LNCaP clone FGC (cell line): ENCODE data around the gene TCHP.

ENCODE experiments used
- DNase-seq: peaks from one replicate; pipeline ENCODE4 v3.0.0-alpha.2; 2011; ENCODE audit warnings: low read depth
- H3K4me3 ChIP-seq: 2 replicates; pipeline ENCODE4 v1.5.1; 2011; ENCODE audit warnings: mild to moderate bottlenecking, low read depth, low read length, control low read depth
- TF ChIP-seq, protein P1 (sequence below): IDR thresholded peaks from 2 replicates; pipeline ENCODE4 v1.5.1; 2012; ENCODE audit warnings: mild to moderate bottlenecking; ENCODE audit not compliant: control insufficient read depth, insufficient read depth; ENCODE audit errors: extremely low read depth

The TCHP gene

DNA sequence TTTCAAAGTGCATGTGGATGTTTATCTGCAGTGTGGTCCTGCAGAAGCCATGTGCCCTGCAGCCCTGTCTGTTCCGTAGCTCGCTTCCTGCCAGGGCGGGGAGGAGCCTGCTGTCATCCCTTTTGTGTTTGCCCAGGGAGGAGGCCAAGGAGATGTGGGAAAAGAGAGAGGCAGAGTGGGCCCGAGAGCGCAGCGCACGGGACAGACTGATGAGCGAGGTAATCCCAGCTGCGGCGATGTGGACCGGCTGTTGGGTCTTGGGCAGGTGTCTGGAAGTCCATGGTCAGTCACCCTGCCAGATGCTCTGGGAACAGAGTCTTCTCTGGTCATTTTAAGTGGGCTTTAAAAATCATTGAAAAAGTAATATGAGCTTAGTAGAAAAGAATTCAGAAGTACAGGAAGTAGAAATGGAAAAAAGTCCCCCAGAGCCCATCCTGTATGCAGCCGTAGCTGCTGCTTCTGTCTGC lies 12.8 kb downstream of the TCHP start:
- no peak for DNase-seq
- no peak overlapping the region for H3K4me3 ChIP-seq
- TF ChIP-seq, protein P1, sequence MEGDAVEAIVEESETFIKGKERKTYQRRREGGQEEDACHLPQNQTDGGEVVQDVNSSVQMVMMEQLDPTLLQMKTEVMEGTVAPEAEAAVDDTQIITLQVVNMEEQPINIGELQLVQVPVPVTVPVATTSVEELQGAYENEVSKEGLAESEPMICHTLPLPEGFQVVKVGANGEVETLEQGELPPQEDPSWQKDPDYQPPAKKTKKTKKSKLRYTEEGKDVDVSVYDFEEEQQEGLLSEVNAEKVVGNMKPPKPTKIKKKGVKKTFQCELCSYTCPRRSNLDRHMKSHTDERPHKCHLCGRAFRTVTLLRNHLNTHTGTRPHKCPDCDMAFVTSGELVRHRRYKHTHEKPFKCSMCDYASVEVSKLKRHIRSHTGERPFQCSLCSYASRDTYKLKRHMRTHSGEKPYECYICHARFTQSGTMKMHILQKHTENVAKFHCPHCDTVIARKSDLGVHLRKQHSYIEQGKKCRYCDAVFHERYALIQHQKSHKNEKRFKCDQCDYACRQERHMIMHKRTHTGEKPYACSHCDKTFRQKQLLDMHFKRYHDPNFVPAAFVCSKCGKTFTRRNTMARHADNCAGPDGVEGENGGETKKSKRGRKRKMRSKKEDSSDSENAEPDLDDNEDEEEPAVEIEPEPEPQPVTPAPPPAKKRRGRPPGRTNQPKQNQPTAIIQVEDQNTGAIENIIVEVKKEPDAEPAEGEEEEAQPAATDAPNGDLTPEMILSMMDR = no peak

DNA sequence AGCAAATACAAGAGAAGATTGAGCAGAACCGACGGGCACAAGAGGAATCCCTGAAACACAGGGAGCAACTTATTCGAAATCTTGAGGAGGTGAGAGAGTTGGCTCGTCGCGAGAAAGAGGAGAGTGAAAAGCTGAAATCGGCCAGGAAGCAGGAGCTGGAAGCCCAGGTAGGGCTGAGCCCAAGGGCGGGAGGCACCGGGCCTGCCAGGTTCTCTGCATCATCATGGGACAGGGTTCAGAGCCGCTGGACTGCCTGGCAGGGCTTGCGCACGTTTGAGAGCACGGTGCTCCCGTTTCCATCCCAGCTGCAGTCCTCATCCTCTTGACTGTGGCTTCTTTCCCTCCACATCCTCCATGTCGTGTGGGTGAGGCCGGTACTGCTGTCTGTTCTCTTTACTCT lies 14.4 kb downstream of the TCHP start:
- H3K4me3 ChIP-seq = no peak overlapping the region
- DNase-seq = no peak
- TF ChIP-seq, protein P1 = no peak

DNA sequence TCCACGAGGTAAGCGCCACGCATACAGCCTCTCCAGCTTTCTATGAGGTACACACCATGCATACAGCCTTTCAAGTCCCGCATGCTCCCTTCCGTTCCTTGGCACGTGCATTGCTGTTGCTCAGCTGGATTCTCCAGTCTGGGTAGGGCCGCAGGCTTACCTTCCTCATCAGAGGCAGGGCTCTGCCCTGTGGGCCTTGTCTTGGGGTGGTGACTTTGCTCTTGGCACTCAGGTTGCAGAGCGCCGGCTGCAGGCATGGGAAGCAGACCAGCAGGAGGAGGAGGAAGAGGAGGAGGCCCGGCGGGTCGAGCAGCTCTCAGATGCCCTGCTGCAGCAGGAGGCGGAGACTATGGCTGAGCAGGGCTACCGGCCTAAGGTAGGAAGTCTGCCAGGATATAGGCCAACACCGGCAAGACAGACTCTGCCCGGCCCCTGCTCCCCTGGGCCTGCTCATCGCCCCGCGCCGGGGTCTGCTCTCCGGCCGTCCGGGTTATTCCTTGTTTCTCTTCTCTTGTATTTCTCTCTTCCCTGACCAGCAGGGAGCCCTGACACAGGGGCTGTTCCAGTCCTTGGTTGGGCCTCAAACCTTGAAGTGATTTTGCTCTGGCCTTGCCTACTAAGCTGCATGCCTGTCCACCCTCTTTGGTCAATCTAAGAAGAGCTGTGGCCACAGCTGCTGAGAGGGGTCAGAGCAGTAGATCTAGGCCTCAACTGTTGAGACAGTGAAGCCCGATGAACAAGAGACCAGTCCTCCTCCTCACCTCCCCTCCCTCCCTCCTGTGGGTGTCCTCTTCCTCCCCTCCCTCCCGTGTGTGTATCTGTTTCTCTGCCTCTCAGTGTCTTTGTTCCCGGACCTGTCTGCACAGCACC lies 15.3 kb downstream of the TCHP start:
- TF ChIP-seq, protein P1 = no peak
- DNase-seq = peak; percentile 76
- no peak overlapping the region for H3K4me3 ChIP-seq

DNA sequence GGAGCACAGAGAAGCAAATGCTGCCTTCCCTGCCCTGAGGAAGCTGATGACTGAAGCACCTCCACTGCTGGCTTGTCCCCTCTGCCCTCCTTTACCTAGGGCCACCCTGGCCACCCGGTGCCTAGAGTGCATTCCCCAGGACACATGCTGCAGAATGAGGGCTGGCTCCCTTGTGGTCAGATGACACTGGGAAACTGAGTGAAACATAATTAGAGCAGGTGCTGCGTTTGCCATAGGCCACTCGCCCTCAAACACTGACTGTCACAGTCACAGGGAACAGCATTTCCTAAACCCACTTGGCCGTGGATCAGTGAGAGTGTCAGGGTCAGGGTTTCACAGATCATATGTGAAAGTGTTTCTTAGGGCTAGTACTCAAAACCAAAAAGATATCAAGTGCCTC lies 16.0 kb downstream of the TCHP start:
- H3K4me3 ChIP-seq = no peak overlapping the region
- DNase-seq = no peak
- TF ChIP-seq, protein P1 = no peak

DNA sequence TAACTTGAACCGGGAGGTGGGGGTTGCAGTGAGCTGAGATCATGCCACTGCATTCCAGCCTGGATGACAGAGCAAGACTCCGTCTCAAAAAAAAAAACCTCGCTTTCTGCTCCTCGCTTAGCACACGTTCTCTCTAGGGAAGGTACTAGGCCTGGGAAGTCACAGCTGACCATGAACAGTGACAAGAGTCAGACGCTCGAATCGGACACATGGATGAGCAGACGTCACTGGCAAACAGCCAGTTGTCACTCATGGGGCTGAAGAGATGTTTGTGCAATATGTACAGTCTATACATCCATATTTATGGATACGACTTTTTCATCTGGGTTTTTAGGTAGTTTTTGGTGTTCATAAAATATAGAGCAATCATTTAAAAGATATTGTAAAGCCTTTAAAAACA lies 19.4 kb downstream of the TCHP start:
- TF ChIP-seq, protein P1 = no peak
- H3K4me3 ChIP-seq = no peak overlapping the region
- no peak for DNase-seq

DNA sequence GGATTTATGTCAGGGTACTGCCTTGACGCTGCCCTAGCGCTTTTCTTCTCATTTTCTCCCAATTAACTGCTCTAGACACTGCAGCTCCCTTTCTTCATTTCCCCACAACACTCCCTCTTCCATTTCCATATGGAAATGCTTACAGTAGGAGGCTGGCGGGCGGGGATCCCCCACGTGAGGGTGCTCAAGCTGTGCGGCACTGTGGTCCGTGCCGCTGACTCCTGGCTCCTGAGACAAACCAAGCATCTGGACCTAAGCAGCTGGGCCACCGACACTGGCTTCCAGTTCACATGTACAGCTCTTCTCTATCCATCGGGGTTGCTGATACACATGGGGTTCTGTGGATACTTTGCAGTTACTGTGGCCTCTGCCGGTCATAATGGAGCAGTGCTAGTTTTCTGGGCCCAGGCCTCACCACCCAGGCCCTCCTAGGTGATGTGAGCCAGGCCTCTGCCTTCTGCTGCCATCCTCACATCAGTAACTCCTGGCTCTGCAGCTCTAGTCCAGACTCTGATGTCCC lies 20.2 kb downstream of the TCHP start:
- TF ChIP-seq, protein P1 = no peak

More for the DNA sequence above, 20.2 kb downstream of the TCHP start:
- no peak overlapping the region for H3K4me3 ChIP-seq
- no peak for DNase-seq
